ENCODE measurements around the gene AUP1.
A peak's percentile ranks its signal among the peaks of the same experiment; 100 is the strongest.

The AUP1 gene

GRCh38 chr2:74535440-74535965 lies 6.0 kb upstream of the AUP1 start:
- no peak for DNase-seq (ENCODE audit: low read depth)
- no peak for TF ChIP-seq CTCF (IDR thresholded peaks at IDR 0.05; ENCODE audit: control insufficient read depth, extremely low read depth, insufficient read depth)
- no peak overlapping the region for H3K4me3 ChIP-seq (ENCODE audit: low read depth, low read length)

- H3K4me3 ChIP-seq (ENCODE audit: low read depth, low read length) = no peak overlapping the region
- no peak for TF ChIP-seq CTCF (IDR thresholded peaks at IDR 0.05; ENCODE audit: control insufficient read depth, extremely low read depth, insufficient read depth)
- no peak for DNase-seq (ENCODE audit: low read depth)
Observed at GRCh38 chr2:74534411-74534810, 4.9 kb upstream of the AUP1 start.

GRCh38 chr2:74533464-74533863 lies 4.0 kb upstream of the AUP1 start:
- TF ChIP-seq CTCF (IDR thresholded peaks at IDR 0.05; ENCODE audit: control insufficient read depth, extremely low read depth, insufficient read depth) = no peak
- no peak overlapping the region for H3K4me3 ChIP-seq (ENCODE audit: low read depth, low read length)
- no peak for DNase-seq (ENCODE audit: low read depth)

GRCh38 chr2:74532222-74532621 lies 2.7 kb upstream of the AUP1 start:
- no peak for DNase-seq (ENCODE audit: low read depth)
- TF ChIP-seq CTCF (IDR thresholded peaks at IDR 0.05; ENCODE audit: control insufficient read depth, extremely low read depth, insufficient read depth) = peak; percentile 52
- H3K4me3 ChIP-seq (ENCODE audit: low read depth, low read length) = no peak overlapping the region

- DNase-seq (ENCODE audit: low read depth) = no peak
- no peak overlapping the region for H3K4me3 ChIP-seq (ENCODE audit: low read depth, low read length)
- TF ChIP-seq CTCF (IDR thresholded peaks at IDR 0.05; ENCODE audit: control insufficient read depth, extremely low read depth, insufficient read depth) = no peak
Observed at GRCh38 chr2:74531666-74532065, 2.2 kb upstream of the AUP1 start.

- DNase-seq (ENCODE audit: low read depth) = no peak
- peak overlapping the region; percentile 83 for H3K4me3 ChIP-seq (ENCODE audit: low read depth, low read length)
- no peak for TF ChIP-seq CTCF (IDR thresholded peaks at IDR 0.05; ENCODE audit: control insufficient read depth, extremely low read depth, insufficient read depth)
Observed at GRCh38 chr2:74530239-74531187, 1.0 kb upstream of the AUP1 start.

All from LNCaP clone FGC (cell line).